Left lung (tissue), 10 donors: Measurements from ENCODE around the gene FIZ1. TPM values are rescaled to one million over a fixed set of nuclear protein-coding genes. Genes with fewer than 3 reads are reported as not detected.

ENCODE experiments used
- ATAC-seq: fragments of 200-7000 bp; cut with Tn5 transposase; one replicate; pipeline ENCODE4 v1.9.1; 2020; ENCODE audit warnings: moderate library complexity
- DNase-seq, 4 donors: peaks; one replicate each; pipeline ENCODE4 v3.0.0-alpha.2; 2013 to 2020
- H3K27ac ChIP-seq, 2 donors: fragments of 200-600 bp; sonication (generic) in 1 of 2; one replicate each; pipeline versions ENCODE4 v1.5.0 to v1.8.0; 2020 to 2021
- H3K27me3 ChIP-seq, 2 donors: fragments of 200-600 bp; sonication (generic) in 1 of 2; one replicate each; pipeline versions ENCODE4 v1.5.0 to v1.8.0; 2020 to 2021
- H3K36me3 ChIP-seq, 2 donors: fragments of 200-600 bp; sonication (generic) in 1 of 2; one replicate each; pipeline versions ENCODE4 v1.5.0 to v1.8.0; 2020 to 2021
- H3K4me1 ChIP-seq, 2 donors: fragments of 200-600 bp; one replicate each; pipeline ENCODE4 v1.8.0; 2021
- H3K4me3 ChIP-seq, 2 donors: fragments of 200-600 bp; sonication (generic) in 1 of 2; one replicate each; pipeline versions ENCODE4 v1.5.0 to v1.8.0; 2020 to 2021; ENCODE audit warnings: mild to moderate bottlenecking in 1 of 2
- H3K9me3 ChIP-seq, 2 donors: fragments of 200-600 bp; sonication (generic) in 1 of 2; one replicate each; pipeline versions ENCODE4 v1.5.0 to v1.8.0; 2020 to 2021
- CTCF ChIP-seq, 2 donors: fragments of 200-600 bp; sonication (generic) in 1 of 2; IDR thresholded peaks; one replicate each; pipeline versions ENCODE4 v1.5.0 to v1.8.0; 2021; ENCODE audit warnings: antibody characterized with exemption in 2 of 2
- intact Hi-C, 2 donors: fragments of 100-400 bp; cut with DNase I; formaldehyde crosslinking; loops; one replicate each; pipeline versions ENCODE4 v1.11.2 to v1.14.2; 2022
- polyA plus RNA-seq, 6 donors: library from polyadenylated mRNA; unstranded; fragments of 120-200 nt; gene quantifications; one replicate each; pipeline ENCODE4 v1.2.1, GENCODE V29; 2013; ENCODE audit not compliant: insufficient read length in 6 of 6
- total RNA-seq, 2 donors: library from RNA; stranded (reverse); fragmentation: NEBNext Ultra II Directional; extraction: Animal tissue kit (Norgen Biotek cat#: 25700); gene quantifications; one replicate each; pipeline ENCODE4 v1.2.1, GENCODE V29; 2021
- donor health status: DM: no; HTN: yes; CAD: no.
- donor health status: DM: no; HTN: no; CAD: no.

The FIZ1 gene
- total and polyA plus RNA-seq, 8 donors: 11.0 to 22.6 (median 17.6) TPM

- no peak overlapping the region for H3K4me3 ChIP-seq
- peaks cover 0 to 21% of the 10 kb centered on the region in 2 donors for H3K36me3 ChIP-seq
- no peak for ATAC-seq
- no peaks in the 10 kb centered on the region for H3K27me3 ChIP-seq
- H3K9me3 ChIP-seq: no peaks in the 10 kb centered on the region
- H3K27ac ChIP-seq: peak overlapping the region in 1 of 2 donors; percentile 79
- no peak for TF ChIP-seq CTCF (IDR thresholded peaks at IDR 0.05)
- DNase-seq: peak in 1 of 4 donors; percentile 84
- intact Hi-C loops: no loop called here
- H3K4me1 ChIP-seq: peaks cover 11 to 64% of the 10 kb centered on the region in 2 donors
These were observed 22.4 kb upstream of the FIZ1 start for GRCh38 chr19:55621673-55622231.

DNA sequence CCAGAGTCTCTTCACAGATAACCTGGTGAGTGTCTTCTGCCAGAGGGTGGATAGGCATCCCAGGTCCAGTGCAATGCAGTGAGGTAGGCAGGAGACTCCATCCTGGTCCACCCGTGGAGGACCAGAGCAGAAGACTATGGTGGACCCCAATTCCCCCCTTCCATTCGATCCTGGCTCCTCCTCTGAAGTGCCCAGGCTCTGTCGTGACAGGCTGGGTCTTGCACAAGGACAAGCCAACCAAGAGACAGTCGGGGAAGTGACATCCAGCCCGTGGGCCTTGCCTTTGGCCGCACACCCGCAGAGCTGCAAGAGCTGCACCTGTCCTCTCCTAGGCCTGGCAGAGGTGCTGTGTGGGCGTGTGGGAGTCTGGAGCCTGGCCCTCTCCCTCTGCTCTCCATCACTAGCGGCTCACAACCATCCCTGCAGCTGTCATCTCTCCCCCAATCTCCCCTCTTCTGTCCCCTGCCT, 21.9 kb upstream of the FIZ1 start:
- intact Hi-C loops: no loop called here
- no peak overlapping the region for H3K4me3 ChIP-seq
- no peaks in the 10 kb centered on the region for H3K9me3 ChIP-seq
- H3K27ac ChIP-seq: peak overlapping the region in 1 of 2 donors; percentile 79
- ATAC-seq: no peak
- H3K4me1 ChIP-seq: peaks cover 11 to 64% of the 10 kb centered on the region in 2 donors
- no peak for TF ChIP-seq CTCF (IDR thresholded peaks at IDR 0.05)
- peak in 1 of 4 donors; percentile 55 for DNase-seq
- H3K27me3 ChIP-seq: no peaks in the 10 kb centered on the region
- H3K36me3 ChIP-seq: peaks cover 0 to 26% of the 10 kb centered on the region in 2 donors

- Histone ChIP-seq H3K27me3 (no peaks in the 10 kb centered on the region), H3K27ac (peak overlapping the region; percentile 79 to 80), H3K36me3 (peaks cover 0 to 33% of the 10 kb centered on the region in 2 donors), H3K4me1 (peaks cover 11 to 64% of the 10 kb centered on the region in 2 donors), H3K4me3 (no peak overlapping the region), H3K9me3 (no peaks in the 10 kb centered on the region)
- no peak for ATAC-seq
- intact Hi-C loops: no loop called here
- peak in 1 of 4 donors; percentile 28 for DNase-seq
- TF ChIP-seq CTCF (IDR thresholded peaks at IDR 0.05): no peak
These were observed 21.3 kb upstream of the FIZ1 start for GRCh38 chr19:55620410-55621204.

DNA sequence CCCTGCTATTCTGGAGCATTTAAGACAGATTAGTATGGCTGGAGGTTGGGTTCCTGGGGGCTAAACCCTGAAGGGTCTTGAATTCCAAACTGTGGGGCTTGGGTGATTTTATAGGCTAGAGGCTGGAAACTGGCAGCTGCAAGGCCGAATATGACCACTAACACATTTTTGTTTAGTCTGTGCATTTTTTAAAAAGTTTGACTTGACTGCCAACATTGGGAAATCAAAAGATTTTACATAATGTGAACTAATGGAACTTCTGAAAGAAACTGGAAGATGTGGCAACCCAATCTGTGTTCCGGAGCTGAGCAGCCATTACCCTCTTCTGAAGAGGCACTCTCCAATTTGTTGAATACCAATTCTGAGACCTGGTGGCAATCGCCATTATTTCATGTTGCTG, 20.0 kb upstream of the FIZ1 start:
- Histone ChIP-seq H3K36me3 (peaks cover 0 to 46% of the 10 kb centered on the region in 2 donors), H3K9me3 (no peaks in the 10 kb centered on the region), H3K27me3 (no peaks in the 10 kb centered on the region), H3K4me3 (no peak overlapping the region), H3K4me1 (peaks cover 11 to 58% of the 10 kb centered on the region in 2 donors), H3K27ac (peak overlapping the region; percentile 79 to 80)
- no peak for TF ChIP-seq CTCF (IDR thresholded peaks at IDR 0.05)
- intact Hi-C loops: no loop called here
- ATAC-seq (no peak), DNase-seq (peak in 1 of 4 donors; percentile 74)

GRCh38 chr19:55618426-55618825, 19.1 kb upstream of the FIZ1 start:
- H3K4me1 ChIP-seq: peaks cover 8 to 52% of the 10 kb centered on the region in 2 donors
- H3K27me3 ChIP-seq: no peaks in the 10 kb centered on the region
- intact Hi-C loops: no loop called here
- H3K36me3 ChIP-seq: peaks cover 0 to 54% of the 10 kb centered on the region in 2 donors
- no peak for TF ChIP-seq CTCF (IDR thresholded peaks at IDR 0.05)
- H3K27ac ChIP-seq: peak overlapping the region; percentile 53 to 79
- ATAC-seq (no peak), DNase-seq (no peak)
- no peaks in the 10 kb centered on the region for H3K9me3 ChIP-seq
- no peak overlapping the region for H3K4me3 ChIP-seq
